Epithelial cell of proximal tubule (primary cell): ENCODE data around the gene DCTN3. TPM values are rescaled to one million over a fixed set of nuclear protein-coding genes. Genes with fewer than 3 reads are reported as not detected.

Experiments
- DNase-seq: peaks from one replicate; pipeline ENCODE4 v3.0.0-alpha.2; 2011; ENCODE audit warnings: low read depth
- H3K4me3 ChIP-seq: 2 replicates; pipeline ENCODE4 v1.5.1; 2011; ENCODE audit warnings: low read depth, mild to moderate bottlenecking, low read length
- total RNA-seq: library from RNA; depleted of rRNA; stranded (reverse); fragments of >200 nt; gene quantifications from 2 replicates; pipeline ENCODE4 v1.2.3, GENCODE V29; 2015
- TF ChIP-seq, protein P1 (sequence below): conservative IDR thresholded peaks from 2 replicates; pipeline ENCODE4 v1.5.1; 2012; ENCODE audit warnings: low read depth, mild to moderate bottlenecking, low read length

The DCTN3 gene
- total RNA-seq, 1 donor from 2014 or later = 90.6 TPM

DNA sequence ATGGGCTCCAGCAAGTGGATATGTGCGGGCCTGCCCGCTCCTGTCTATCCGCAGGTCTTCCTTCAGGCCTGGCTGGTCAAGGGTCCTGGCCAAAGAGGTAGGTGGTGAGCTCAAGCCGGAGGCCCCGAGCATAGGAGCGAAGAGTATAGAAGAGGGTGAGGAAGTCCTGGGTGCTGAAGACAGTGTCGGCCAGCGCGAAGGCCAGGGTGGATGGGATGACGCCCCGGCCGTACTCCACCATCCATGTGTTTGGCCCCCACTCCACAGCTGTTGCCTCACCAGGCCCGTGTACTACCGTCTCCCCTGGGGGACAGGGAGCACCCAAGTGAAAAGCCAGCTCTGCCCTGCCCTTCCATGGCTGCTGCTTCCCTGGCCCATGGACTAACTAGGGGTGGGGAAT lies 15.3 kb upstream of the DCTN3 start:
- no peak for DNase-seq
- H3K4me3 ChIP-seq = no peak overlapping the region
- TF ChIP-seq, protein P1, sequence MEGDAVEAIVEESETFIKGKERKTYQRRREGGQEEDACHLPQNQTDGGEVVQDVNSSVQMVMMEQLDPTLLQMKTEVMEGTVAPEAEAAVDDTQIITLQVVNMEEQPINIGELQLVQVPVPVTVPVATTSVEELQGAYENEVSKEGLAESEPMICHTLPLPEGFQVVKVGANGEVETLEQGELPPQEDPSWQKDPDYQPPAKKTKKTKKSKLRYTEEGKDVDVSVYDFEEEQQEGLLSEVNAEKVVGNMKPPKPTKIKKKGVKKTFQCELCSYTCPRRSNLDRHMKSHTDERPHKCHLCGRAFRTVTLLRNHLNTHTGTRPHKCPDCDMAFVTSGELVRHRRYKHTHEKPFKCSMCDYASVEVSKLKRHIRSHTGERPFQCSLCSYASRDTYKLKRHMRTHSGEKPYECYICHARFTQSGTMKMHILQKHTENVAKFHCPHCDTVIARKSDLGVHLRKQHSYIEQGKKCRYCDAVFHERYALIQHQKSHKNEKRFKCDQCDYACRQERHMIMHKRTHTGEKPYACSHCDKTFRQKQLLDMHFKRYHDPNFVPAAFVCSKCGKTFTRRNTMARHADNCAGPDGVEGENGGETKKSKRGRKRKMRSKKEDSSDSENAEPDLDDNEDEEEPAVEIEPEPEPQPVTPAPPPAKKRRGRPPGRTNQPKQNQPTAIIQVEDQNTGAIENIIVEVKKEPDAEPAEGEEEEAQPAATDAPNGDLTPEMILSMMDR = no peak

DNA sequence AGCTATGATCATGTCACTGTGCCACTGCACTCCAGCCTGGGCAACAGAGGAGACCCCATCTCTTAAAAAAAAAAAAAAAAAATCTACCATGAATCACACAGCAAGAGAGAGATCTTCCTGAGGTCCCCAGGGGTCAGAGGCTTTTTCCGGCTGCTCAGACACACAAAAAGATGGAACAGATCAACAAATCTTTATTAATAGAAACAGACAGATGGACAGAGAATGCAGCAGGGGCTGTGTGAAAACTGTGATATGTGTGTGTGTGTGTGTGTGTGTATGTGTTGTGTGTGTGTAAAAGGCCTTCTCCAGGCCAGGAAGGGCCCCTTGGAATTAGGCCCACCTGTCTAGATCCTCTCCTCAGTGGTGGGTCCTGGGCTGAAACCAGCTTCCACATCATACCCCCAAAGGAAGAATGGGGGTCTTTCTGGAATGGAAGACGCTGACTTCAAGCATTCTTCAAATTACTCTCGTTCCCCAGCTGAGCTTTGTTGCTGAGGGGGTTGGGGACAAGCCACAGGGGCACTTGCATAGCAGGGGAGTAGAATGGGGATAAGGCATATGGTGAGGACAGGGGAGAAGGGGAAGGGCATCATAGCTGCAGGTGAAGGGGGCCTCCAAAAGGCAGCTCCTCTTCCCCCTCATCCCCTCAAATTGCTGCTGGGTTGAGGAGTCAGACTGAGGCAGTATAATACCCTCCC lies 14.4 kb upstream of the DCTN3 start:
- no peak for DNase-seq
- H3K4me3 ChIP-seq = no peak overlapping the region
- TF ChIP-seq, protein P1 = no peak

DNA sequence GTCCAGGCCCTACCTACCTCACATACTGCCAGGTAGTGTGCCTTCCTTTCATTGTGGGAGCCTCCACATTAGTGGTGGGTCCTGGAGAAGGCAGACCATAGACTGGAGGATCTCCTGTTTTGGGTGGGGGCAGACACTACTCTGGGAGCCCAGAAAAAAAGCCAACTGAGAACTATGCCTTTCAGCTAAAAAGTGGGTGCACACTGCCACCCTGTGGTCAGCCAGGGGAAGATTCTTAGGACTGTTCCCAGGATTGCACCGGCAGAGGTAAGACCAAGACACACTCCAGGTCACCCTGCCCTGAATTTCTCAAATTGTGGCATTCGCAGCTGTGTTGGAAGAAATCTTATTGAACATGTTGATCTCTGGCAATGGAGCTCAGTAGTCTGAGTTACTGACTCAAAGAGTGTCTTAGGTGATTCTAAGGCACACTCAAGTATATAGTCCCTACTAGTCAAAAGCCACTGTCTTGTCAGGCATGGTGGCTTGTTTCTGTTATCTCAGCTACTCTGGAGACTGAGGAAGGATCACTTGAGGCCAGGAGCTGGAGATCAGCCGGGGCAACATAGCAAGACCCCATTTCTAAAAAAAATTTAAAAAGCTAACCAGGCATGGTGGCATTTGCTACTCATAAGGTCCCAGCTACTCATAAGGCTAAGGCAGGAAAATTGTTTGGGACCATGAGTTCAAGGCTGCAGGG lies 13.7 kb upstream of the DCTN3 start:
- DNase-seq = no peak
- TF ChIP-seq, protein P1 = peak; percentile 87

DNA sequence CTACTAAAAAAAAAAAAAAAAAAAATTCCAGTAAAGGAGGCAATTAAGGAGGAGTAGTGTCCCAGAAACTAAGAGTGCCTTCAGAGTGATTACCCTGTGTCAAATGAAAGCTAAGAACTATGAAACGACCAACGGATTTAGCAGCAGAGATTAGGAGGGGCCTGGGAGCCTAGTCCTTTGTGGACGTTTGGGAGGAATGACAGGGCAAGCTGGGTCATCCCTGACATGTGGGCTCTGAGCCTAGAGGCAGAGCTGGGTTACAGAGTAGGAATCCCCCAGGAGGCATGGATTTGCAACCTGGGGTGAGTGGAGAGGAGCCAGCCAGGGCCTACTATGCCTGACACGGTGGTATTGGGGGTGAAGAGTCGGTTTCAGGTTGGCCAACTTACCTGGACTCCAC lies 12.9 kb upstream of the DCTN3 start:
- TF ChIP-seq, protein P1 = no peak
- DNase-seq = no peak
- no peak overlapping the region for H3K4me3 ChIP-seq

More for the DNA sequence above, 13.7 kb upstream of the DCTN3 start:
- no peak overlapping the region for H3K4me3 ChIP-seq

DNA sequence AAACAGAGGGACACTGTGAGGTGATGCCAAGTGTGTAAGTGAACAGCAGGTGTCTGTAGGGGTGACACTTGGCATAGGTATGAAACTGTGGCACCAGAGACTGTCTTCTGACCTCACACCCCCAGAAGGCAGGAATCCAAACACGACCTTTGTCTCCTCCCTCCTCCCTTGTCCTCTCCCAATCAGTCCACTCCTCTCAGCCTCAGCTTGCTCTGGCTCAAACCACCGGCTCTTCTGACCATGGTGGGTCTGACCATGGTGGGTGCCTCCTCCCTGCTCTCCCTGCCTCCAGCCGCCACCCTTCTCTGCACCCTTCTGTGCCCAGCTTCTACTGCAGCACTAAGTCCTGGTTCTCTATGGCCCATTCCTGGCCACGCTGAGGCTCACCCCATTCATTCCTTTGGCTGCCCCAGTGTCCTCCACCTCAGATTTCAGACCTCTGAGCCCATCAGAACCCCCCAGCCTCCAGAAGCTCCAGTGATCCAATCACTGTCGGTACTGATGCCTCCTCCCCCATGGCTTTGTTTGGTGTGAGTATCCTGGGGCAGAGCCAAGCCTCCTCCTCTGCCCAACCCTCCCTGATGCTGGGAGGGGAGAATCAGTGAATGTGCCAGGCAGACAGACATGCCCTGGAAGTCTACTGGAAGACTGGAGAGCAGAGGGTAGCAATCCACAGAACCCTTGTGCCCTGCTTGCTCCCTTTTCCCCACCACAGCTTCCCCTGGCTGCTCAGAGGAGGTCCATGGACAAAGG lies 10.3 kb upstream of the DCTN3 start:
- TF ChIP-seq, protein P1 = no peak
- DNase-seq = no peak
- H3K4me3 ChIP-seq = no peak overlapping the region

DNA sequence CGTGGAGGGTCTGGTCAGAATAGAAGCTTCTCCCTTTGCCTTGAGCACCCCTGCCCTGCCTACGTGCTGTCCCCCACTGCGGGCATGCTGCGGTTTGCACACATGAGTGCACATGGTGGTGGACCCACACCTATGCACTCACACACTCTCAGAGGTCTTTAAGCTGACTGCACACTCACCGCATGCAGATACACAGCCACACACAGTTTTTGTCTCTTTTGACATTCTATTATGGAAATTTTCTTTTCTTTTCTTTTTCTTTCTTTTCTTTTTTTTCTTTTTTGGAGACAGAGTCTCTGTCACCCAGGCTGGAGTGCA lies 9.2 kb upstream of the DCTN3 start:
- no peak overlapping the region for H3K4me3 ChIP-seq
- TF ChIP-seq, protein P1 = no peak
- DNase-seq = no peak
